Right cardiac atrium (tissue), 5 donors: ENCODE results near the gene TCF7L2. TPM values are rescaled to one million over a fixed set of nuclear protein-coding genes. Genes with fewer than 3 reads are reported as not detected.
A peak's percentile ranks its signal among the peaks of the same experiment; 100 is the strongest.

Experiments
- ATAC-seq, 2 donors: fragments of 200-7000 bp; cut with Tn5 transposase; one replicate each; pipeline versions ENCODE4 v1.8.0 to v1.9.1; 2020; ENCODE audit warnings: moderate library complexity in 2 of 2, mild to moderate bottlenecking in 1 of 2
- DNase-seq, 3 donors: peaks; one replicate each; pipeline ENCODE4 v3.0.0-alpha.2; 2020
- H3K27ac ChIP-seq: one replicate; pipeline ENCODE4 v1.5.1; 2013; ENCODE audit warnings: mild to moderate bottlenecking, low read length, control low read depth, moderate library complexity
- H3K27me3 ChIP-seq: one replicate; pipeline ENCODE4 v1.6.1; 2013; ENCODE audit not compliant: control insufficient read depth, insufficient read depth
- H3K4me1 ChIP-seq: one replicate; pipeline ENCODE4 v1.6.1; 2013; ENCODE audit warnings: low read length; ENCODE audit not compliant: control insufficient read depth, insufficient read depth
- H3K4me3 ChIP-seq: one replicate; pipeline ENCODE4 v1.5.1; 2013; ENCODE audit warnings: low read length, control low read depth
- H3K9me3 ChIP-seq: one replicate; pipeline ENCODE4 v1.6.1; 2013; ENCODE audit warnings: low read length; ENCODE audit not compliant: control insufficient read depth
- WGBS: extraction: QIAGEN DNeasy Blood & Tissue Kit; methylation state at CpG from one replicate; pipeline ENCODE4 v1.1.7; 2013; 5-methylcytosine and 5-hydroxymethylcytosine counted together
- intact Hi-C, 4 donors: fragments of 100-400 bp; cut with DNase I; formaldehyde crosslinking; loops; one replicate each; pipeline versions ENCODE4 v1.11.0 to v1.14.0; 2022 to 2023
- polyA plus RNA-seq: library from polyadenylated mRNA; stranded (reverse); fragments of 200-250 nt; gene quantifications from one replicate; pipeline ENCODE4 v1.2.3, GENCODE V29; 2013
- total RNA-seq, 4 donors: library from RNA; stranded (reverse); fragmentation: NEBNext Ultra II Directional; extraction: Animal tissue kit (Norgen Biotek cat#: 25700); gene quantifications; one replicate each; pipeline ENCODE4 v1.2.1, GENCODE V29; 2021
- donor health status: healthy with polysubstance abuse.
- donor health status: DM: no; HTN: yes; CAD: no.
- donor health status: DM: no; HTN: no; CAD: no.
- donor health status: DM: no; HTN: yes; CAD: no; lungs with severe emphysema.
- donor health status: DM: yes; HTN: yes; CAD: no.

The TCF7L2 gene
- total and polyA plus RNA-seq, 5 donors, result 9.2 to 18.7 (median 15.8) TPM

DNA sequence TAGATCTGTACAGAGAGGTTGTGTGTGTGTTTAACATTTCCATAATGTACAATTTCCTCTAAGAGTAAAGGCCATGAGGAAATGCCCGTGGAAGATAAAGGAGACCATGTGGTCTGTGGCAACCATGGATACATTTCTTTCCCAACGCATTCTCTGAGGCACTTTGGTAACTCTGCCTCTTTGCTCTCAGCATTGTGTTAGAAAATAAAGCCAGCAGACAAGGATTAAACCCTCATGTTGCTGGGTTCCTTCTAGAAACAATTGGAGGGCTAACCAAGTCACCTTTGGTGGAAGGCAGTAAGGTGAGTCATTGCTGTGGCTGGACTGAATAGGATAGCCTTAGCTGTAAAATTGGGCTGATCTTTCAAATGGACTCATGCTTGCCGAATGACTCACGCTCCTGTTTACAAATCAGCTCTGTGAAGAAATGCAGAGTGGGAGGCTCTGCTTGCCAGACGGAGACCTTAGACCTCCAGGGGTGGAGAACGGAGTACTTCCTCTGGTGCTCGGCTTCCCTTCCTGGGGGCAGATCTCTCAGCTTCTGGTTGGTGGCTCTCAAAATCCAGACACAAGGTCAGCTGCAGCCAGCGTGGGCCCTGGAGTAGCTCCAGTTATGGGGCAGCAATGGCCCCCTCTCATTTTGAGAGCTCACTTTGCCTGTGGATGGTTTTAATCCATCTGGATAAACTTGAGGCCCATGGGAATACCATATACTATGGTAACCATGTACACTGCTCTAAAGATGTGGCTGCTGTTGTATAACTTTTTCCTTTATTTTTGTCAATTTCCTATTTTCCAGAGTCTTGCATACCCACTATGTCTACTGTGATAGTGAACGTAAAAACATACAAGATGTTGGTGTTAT, 137.3 kb downstream of the TCF7L2 start:
- peak; percentile 88 to 97 for ATAC-seq
- H3K9me3 ChIP-seq, result no peaks in the 10 kb centered on the region
- 49% methylated on average over 9 of the region's 9 CpGs for WGBS
- no peaks in the 10 kb centered on the region for H3K27me3 ChIP-seq
- H3K4me1 ChIP-seq, result peaks cover 11% of the 10 kb centered on the region
- intact Hi-C loops, result no loop called here
- H3K27ac ChIP-seq, result peak overlapping the region; percentile 33
- H3K4me3 ChIP-seq, result no peak overlapping the region
- peak; percentile 69 to 77 (median 76) for DNase-seq

DNA sequence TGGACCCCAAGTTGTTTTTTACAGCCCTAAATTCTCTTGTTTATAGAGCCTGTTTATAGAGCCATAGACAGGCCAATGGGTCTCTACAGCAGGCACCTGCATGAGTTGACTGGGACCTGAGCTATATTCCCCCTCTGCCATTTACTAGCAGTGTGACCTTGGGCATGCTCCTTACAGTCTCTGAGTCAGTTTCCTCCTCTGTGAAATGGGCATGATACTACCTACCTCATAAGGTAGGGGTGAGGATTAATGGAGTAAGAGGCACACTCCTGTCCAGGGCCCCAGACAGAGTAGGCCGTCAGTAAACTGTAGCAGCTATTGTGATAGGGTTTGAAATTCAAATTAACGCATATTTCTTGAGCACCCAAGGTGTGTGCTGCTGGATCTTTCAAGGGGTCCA, 138.1 kb downstream of the TCF7L2 start:
- no peak for ATAC-seq
- intact Hi-C loops, result no loop called here
- no peak for DNase-seq
- Histone ChIP-seq H3K27me3 (no peaks in the 10 kb centered on the region), H3K27ac (no peak overlapping the region), H3K4me1 (peaks cover 17% of the 10 kb centered on the region), H3K4me3 (no peak overlapping the region), H3K9me3 (no peaks in the 10 kb centered on the region)
- over 99% methylated on average over 2 of the region's 2 CpGs for WGBS

DNA sequence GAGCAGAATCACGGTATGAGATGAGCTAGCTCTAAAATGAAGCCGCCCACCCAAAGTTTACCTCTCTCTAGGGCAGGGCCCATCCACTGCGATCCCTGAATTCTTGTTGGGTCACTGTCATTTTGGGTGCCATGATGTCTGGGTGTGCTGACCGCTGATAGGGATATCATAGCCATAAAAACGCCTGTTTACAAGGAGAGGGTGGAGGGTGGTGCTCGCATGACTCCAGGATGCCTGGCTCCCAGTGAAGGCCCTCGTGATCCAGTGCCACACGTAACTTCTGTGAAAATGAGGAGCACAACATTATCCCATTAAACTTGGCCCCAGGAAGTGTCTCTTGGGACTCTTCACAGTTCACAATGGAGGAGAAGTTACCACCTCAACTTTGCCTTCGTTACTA, 139.5 kb downstream of the TCF7L2 start:
- ATAC-seq (no peak), DNase-seq (no peak)
- Histone ChIP-seq H3K27ac (no peak overlapping the region), H3K4me1 (peaks cover 17% of the 10 kb centered on the region), H3K9me3 (no peaks in the 10 kb centered on the region), H3K27me3 (no peaks in the 10 kb centered on the region), H3K4me3 (no peak overlapping the region)
- intact Hi-C loops, result no loop called here
- WGBS, result 83% methylated on average over 9 of the region's 9 CpGs

DNA sequence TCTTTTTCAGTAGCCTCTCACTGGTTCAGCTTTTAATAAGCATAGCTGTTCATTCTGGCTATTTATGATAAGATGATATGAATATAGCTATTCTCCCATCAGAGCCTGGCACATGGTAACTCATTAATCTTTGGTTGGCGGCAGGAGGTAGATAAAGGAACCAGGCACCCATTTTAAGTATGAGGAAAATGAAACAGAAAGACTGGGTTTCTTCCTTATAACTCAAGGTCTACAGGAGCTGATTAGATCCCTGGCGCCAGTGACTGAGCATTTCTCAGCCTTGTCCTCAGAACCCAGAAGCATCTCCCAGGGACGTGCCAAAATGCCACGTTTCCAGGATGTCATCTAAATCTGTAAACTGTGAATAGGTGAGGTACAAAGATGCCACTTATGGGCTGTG, 141.9 kb downstream of the TCF7L2 start:
- H3K4me1 ChIP-seq, result peaks cover 16% of the 10 kb centered on the region
- WGBS, result 92% methylated on average over 4 of the region's 4 CpGs
- ATAC-seq (no peak), DNase-seq (no peak)
- H3K27ac ChIP-seq, result no peak overlapping the region
- no peaks in the 10 kb centered on the region for H3K9me3 ChIP-seq
- no peak overlapping the region for H3K4me3 ChIP-seq
- intact Hi-C loops, result no loop called here
- H3K27me3 ChIP-seq, result no peaks in the 10 kb centered on the region

DNA sequence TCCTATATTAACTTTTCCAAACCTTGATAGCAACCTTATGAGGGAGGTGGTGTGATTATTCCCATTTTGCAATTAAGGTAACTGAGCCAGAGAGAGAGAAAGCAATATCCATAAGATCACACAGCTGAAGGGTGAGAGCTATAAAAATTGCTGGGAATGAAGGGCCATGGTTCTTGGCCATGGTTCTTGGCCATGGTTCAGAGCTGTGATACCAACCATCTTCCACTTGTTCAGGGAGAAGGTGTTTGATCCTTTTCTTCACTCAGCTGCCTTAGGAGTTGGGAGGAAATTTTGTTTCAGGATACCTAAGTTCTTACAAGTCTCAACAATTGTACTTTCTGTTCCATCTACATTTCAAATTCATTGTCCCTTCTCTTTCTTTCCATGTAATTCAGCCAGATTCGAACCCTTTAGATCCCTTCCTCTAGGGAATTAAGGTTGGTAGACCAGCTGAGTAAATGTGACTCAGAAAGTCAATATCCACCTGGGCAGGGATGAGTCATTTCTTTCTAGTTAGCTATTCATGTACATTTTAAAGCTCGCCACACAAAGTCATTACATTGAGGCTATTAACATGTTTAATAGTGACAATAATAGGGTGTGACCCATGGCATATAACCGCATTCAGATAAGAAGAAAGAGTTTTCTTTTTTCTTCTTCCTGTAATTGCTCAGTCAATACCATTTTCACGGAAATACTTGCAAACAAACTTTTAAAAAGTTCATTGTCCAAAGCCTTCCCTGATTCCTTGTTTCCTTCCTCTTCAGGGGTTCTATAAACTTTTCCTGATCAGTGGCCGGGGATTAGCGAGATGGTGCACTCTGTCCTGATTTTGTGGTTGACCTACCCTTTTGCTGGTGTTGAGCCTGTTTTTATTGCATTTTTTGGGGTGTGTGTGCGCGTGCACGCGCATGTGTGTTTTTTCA, 143.4 kb downstream of the TCF7L2 start:
- DNase-seq (no peak), ATAC-seq (no peak)
- intact Hi-C loops, result no loop called here
- peaks cover 9% of the 10 kb centered on the region for H3K4me1 ChIP-seq
- no peaks in the 10 kb centered on the region for H3K9me3 ChIP-seq
- H3K4me3 ChIP-seq, result no peak overlapping the region
- 75% methylated on average over 10 of the region's 10 CpGs for WGBS
- H3K27me3 ChIP-seq, result no peaks in the 10 kb centered on the region
- no peak overlapping the region for H3K27ac ChIP-seq

DNA sequence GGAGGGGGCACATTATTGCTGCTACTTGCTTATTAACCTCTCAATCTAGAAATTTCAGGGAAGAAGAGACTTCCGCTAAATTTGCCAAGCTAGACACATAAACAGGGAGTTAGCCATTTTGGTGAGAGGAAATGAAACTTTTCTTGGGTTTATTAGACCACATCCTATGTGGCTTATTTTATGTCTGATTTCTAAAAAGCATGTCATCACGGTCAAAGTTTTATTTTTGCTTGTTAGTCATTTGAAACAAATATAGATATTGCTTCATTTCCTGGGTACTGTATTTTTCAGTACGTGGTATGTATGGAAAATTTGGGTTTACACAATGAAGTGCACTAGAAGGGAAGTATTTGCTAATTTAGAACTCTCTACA, 144.1 kb downstream of the TCF7L2 start:
- Histone ChIP-seq H3K4me3 (no peak overlapping the region), H3K27me3 (no peaks in the 10 kb centered on the region), H3K27ac (no peak overlapping the region), H3K4me1 (peaks cover 9% of the 10 kb centered on the region), H3K9me3 (no peaks in the 10 kb centered on the region)
- DNase-seq, result no peak
- ATAC-seq, result no peak
- WGBS, result 68% methylated on average over 3 of the region's 3 CpGs
- intact Hi-C loops, result no loop called here

DNA sequence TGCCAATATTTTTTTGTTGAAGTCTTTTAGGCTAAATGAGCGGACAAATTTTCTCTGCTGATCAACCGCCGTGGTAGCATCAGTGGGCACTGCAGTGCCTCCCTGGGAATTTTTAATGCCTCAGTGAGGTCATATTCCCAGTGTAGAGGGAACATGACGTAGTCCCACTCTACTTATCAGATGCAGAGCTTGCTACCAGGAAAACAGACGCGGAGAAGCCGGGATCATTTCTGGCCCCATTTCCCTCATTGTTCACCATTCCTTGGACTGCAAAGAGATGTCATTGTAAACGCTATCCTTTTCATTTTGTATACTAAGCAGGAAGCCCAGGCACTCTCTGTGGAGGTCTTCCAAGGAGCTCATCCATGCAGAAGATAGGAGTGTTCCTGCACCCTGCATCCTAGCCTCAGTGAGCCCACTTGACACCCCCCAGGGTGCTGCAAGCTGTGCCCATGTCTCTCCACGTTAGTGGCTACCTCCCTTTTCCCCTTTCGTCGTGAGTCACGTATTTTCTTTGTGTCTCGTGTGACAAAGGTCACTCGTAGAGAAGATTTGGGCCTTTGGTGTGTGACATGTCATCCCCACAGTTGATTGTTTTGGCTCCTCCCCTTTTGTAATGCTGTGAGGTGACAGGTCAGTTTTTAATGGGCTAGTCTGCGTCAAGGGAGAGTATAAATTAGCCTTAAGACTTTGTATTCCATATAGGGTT, 145.5 kb downstream of the TCF7L2 start:
- H3K9me3 ChIP-seq, result no peaks in the 10 kb centered on the region
- peak overlapping the region; percentile 5 for H3K27ac ChIP-seq
- no peaks in the 10 kb centered on the region for H3K27me3 ChIP-seq
- 57% methylated on average over 15 of the region's 15 CpGs for WGBS
- intact Hi-C loops, result no loop called here
- peak in 1 of 3 donors; percentile 56 for DNase-seq
- peaks cover 9% of the 10 kb centered on the region for H3K4me1 ChIP-seq
- H3K4me3 ChIP-seq, result no peak overlapping the region
- peak; percentile 51 to 59 for ATAC-seq

DNA sequence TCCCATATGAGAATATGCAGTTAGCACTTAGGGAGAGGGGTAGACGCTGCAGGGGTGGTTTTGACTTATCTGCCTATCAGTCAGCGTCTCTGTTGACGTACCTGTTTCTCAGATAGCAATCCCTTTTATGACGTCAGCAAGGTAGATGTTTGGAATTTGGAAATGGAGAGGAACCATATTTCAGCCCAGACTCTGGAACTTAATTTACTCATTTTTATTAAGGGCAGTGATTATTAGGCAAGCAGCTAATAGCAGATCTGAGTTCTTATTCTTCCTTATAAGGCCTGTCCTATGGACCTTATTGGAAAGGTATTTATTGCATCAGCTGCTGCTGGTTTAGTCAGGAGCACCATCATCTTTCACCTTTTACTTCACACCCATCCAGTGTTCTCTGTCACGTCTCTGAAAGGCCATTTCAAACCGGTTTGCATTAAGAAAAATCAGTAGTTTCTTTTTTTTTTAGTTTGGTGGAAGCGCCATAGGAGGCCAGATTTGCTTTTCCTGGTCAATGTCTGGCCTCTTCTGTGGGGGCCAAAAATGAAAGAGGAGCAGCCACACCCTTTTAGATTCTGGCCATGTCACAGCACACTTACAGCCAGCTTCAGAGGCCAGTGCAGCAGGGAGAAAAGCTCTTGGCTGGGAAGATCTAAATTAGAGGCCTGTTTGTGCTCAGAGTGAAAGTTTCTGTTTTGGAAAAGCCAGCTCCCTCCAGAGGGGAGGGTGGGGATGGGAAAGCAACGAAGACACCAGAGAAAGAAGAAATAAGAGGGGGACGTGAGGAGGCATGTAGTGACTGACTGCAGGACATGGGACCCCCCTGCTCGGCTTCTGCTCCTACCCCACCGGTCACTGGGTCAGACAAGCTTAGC, 146.3 kb downstream of the TCF7L2 start:
- peak; percentile 76 to 84 for ATAC-seq
- H3K27ac ChIP-seq, result peak overlapping the region; percentile 9
- peaks cover 9% of the 10 kb centered on the region for H3K4me1 ChIP-seq
- no peaks in the 10 kb centered on the region for H3K27me3 ChIP-seq
- no peak overlapping the region for H3K4me3 ChIP-seq
- 71% methylated on average over 11 of the region's 11 CpGs for WGBS
- intact Hi-C loops, result no loop called here
- peak in 2 of 3 donors; percentile 40 to 63 for DNase-seq
- H3K9me3 ChIP-seq, result no peaks in the 10 kb centered on the region

DNA sequence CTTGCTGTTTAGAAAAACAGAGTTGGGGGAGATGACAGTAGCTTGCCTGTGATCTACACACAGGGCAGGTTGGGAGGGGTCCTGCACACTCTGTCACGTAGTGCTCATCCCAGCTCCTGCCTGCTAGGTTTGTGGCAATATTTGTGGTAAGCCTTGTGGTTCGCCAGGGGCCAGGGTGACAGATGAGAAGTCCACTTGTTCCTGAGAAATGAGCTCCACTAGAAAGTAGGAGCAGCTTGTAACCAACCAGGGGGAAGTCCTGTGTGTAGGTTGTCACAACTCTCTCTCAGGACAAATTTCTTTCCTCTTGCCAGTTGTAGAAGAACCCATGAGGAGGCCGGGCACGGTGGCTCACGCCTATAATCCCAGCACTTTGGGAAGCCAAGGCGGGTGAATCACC, 147.0 kb downstream of the TCF7L2 start:
- ATAC-seq (no peak), DNase-seq (no peak)
- H3K27ac ChIP-seq, result peak overlapping the region; percentile 9
- no peaks in the 10 kb centered on the region for H3K27me3 ChIP-seq
- H3K4me3 ChIP-seq, result no peak overlapping the region
- intact Hi-C loops, result no loop called here
- 80% methylated on average over 6 of the region's 6 CpGs for WGBS
- H3K4me1 ChIP-seq, result peaks cover 9% of the 10 kb centered on the region
- no peaks in the 10 kb centered on the region for H3K9me3 ChIP-seq
